Spleen (tissue), 7 donors: ENCODE data around the gene PLCH2.

Experiments used
- CTCF ChIP-seq, 11 experiments: fragments of 200-600 bp in 7 of 11; fragments of 450-650 bp in 4 of 11; sonication (generic) in 4 of 11; IDR thresholded peaks in 8 of 11; conservative IDR thresholded peaks in 3 of 11; 1 replicate in 7 of 11; 2 replicates in 4 of 11; pipeline versions ENCODE4 v1.4.0 to v1.8.0; 2016 to 2021; ENCODE audit warnings: antibody characterized with exemption in 11 of 11, inconsistent platforms in 4 of 11, mild to moderate bottlenecking in 1 of 11
- POLR2A ChIP-seq, 3 donors: fragments of 450-650 bp; IDR thresholded peaks; one replicate each; pipeline ENCODE4 v1.5.1; 2017; ENCODE audit warnings: antibody characterized with exemption in 3 of 3, mild to moderate bottlenecking in 1 of 3
- POLR2AphosphoS5 ChIP-seq, 3 donors: sonication (generic); formaldehyde crosslinking; IDR thresholded peaks; one replicate each; pipeline ENCODE4 v1.5.1; 2017; ENCODE audit warnings: antibody characterized with exemption in 3 of 3
- donor health status: DM: no; HTN: no; CAD: no; lungs with moderate emphysema.
- donor health status: DM: no; HTN: no; CAD: no.
- donor health status: DM: no; HTN: no; CAD: no.

GRCh38 chr1:2481885-2482284 lies 5.8 kb downstream of the PLCH2 start:
- TF ChIP-seq CTCF (IDR thresholded peaks at IDR 0.05 in 8 of 11, conservative IDR thresholded peaks at IDR 0.05 in 3 of 11) (no peak), POLR2AphosphoS5 (IDR thresholded peaks at IDR 0.05) (no peak), POLR2A (IDR thresholded peaks at IDR 0.05) (no peak)
